ENCODE results near the gene DDX60. TPM values are rescaled to one million over a fixed set of nuclear protein-coding genes. Genes with fewer than 3 reads are reported as not detected.

The DDX60 gene
- total and polyA plus RNA-seq, 12 donors, result 2.8 to 26.2 (median 12.0) TPM

GRCh38 chr4:168274871-168275270, 43.7 kb downstream of the DDX60 start:
- no peaks in the 10 kb centered on the region for H3K9me3 ChIP-seq (replicated peaks in 1 of 3)
- WGBS, 4 donors, result 93 to 100% (median 95%) methylated on average over 1 of the region's 1 CpG
- H3K36me3 ChIP-seq (replicated peaks in 1 of 2), result no peaks in the 10 kb centered on the region
- DNase-seq, result no peak
- TF ChIP-seq CTCF (IDR thresholded peaks at IDR 0.05) (no peak), POLR2A (IDR thresholded peaks at IDR 0.05) (no peak)
- H3K27me3 ChIP-seq, result no peaks in the 10 kb centered on the region
- intact Hi-C loops (cut with DNase I), result no loop called here
- H3K4me3 ChIP-seq, result no peak overlapping the region
- H3K4me1 ChIP-seq (replicated peaks in 1 of 2), result no peaks in the 10 kb centered on the region
- no peak overlapping the region for H3K27ac ChIP-seq

- Histone ChIP-seq H3K27me3 (no peaks in the 10 kb centered on the region), H3K36me3 (replicated peaks in 1 of 2) (no peaks in the 10 kb centered on the region), H3K27ac (no peak overlapping the region), H3K9me3 (replicated peaks in 1 of 3) (no peaks in the 10 kb centered on the region), H3K4me1 (replicated peaks in 1 of 2) (no peaks in the 10 kb centered on the region), H3K4me3 (no peak overlapping the region)
- intact Hi-C loops (cut with DNase I), result no loop called here
- no peak for DNase-seq
- 84 to 95% (median 92%) methylated on average over 9 of the region's 9 CpGs for WGBS, 4 donors
- no peak for TF ChIP-seq POLR2A (IDR thresholded peaks at IDR 0.05)
- TF ChIP-seq CTCF (IDR thresholded peaks at IDR 0.05), result no peak
These were observed 44.7 kb downstream of the DDX60 start for GRCh38 chr4:168273838-168274237.

GRCh38 chr4:168272488-168272887, 46.1 kb downstream of the DDX60 start:
- no peak for DNase-seq
- Histone ChIP-seq H3K9me3 (replicated peaks in 1 of 3) (no peaks in the 10 kb centered on the region), H3K4me1 (replicated peaks in 1 of 2) (no peaks in the 10 kb centered on the region), H3K4me3 (no peak overlapping the region), H3K36me3 (replicated peaks in 1 of 2) (no peaks in the 10 kb centered on the region), H3K27me3 (no peaks in the 10 kb centered on the region), H3K27ac (no peak overlapping the region)
- TF ChIP-seq CTCF (IDR thresholded peaks at IDR 0.05), result no peak
- no peak for TF ChIP-seq POLR2A (IDR thresholded peaks at IDR 0.05)
- WGBS, 4 donors, result 90 to 96% (median 94%) methylated on average over 2 of the region's 2 CpGs
- intact Hi-C loops (cut with DNase I), result no loop called here

GRCh38 chr4:168269896-168270295, 48.7 kb downstream of the DDX60 start:
- H3K9me3 ChIP-seq (replicated peaks in 1 of 3), result no peaks in the 10 kb centered on the region
- H3K27ac ChIP-seq, result no peak overlapping the region
- H3K27me3 ChIP-seq, result no peaks in the 10 kb centered on the region
- no peak overlapping the region for H3K4me3 ChIP-seq
- DNase-seq, result peak in 1 of 7 donors; percentile 11
- 60 to 71% (median 66%) methylated on average over 2 of the region's 2 CpGs for WGBS, 4 donors
- intact Hi-C loops (cut with DNase I), result no loop called here
- H3K36me3 ChIP-seq (replicated peaks in 1 of 2), result peaks cover 0 to 5% of the 10 kb centered on the region in 2 donors
- no peak for TF ChIP-seq POLR2A (IDR thresholded peaks at IDR 0.05)
- no peak for TF ChIP-seq CTCF (IDR thresholded peaks at IDR 0.05)
- H3K4me1 ChIP-seq (replicated peaks in 1 of 2), result peaks cover 0 to 2% of the 10 kb centered on the region in 2 donors
